H1 (cell line): Measurements from ENCODE around the gene PROP1.

ENCODE experiments used
- CTCF ChIP-seq, 3 experiments: IDR thresholded peaks; 1 replicate in 2 of 3; 2 replicates in 1 of 3; pipeline versions ENCODE4 v1.5.1 to v1.6.1; 2011; ENCODE audit warnings: low read length in 3 of 3, mild to moderate bottlenecking in 3 of 3, inconsistent platforms in 2 of 3, low read depth in 1 of 3, moderate library complexity in 1 of 3; ENCODE audit not compliant: insufficient read depth in 1 of 3; ENCODE audit errors: control extremely low read depth in 1 of 3
- EZH2 ChIP-seq: fragments of 200-600 bp; sonication (generic); IDR thresholded peaks from 2 replicates; pipeline ENCODE4 v1.7.1; 2012; ENCODE audit warnings: low read depth, mild to moderate bottlenecking, moderate library complexity, low read length, inconsistent platforms; ENCODE audit not compliant: severe bottlenecking
- JUND ChIP-seq: IDR thresholded peaks from 2 replicates; pipeline ENCODE4 v1.6.1; 2011; ENCODE audit warnings: mild to moderate bottlenecking, improper control_type of control experiment, low read length
- POLR2A ChIP-seq, 2 experiments: IDR thresholded peaks; 1 replicate in 1 of 2; 2 replicates in 1 of 2; pipeline ENCODE4 v1.6.1; 2011; ENCODE audit warnings: low read depth in 2 of 2, low read length in 2 of 2, mild to moderate bottlenecking in 2 of 2; ENCODE audit errors: control extremely low read depth in 1 of 2
- USF2 ChIP-seq: IDR thresholded peaks from 2 replicates; pipeline ENCODE4 v1.6.1; 2011; ENCODE audit warnings: low read length, improper control_type of control experiment

GRCh38 chr5:177988989-177989625 is 6.9 kb downstream of the PROP1 start:
- no peak for TF ChIP-seq USF2
- no peak for TF ChIP-seq POLR2A (IDR thresholded peaks at IDR 0.05; ENCODE audit: control extremely low read depth in 1 of 2, low read depth in 2 of 2, low read length in 2 of 2)
- no peak for TF ChIP-seq CTCF (IDR thresholded peaks at IDR 0.05; ENCODE audit: control extremely low read depth in 1 of 3, insufficient read depth in 1 of 3, low read depth in 1 of 3, low read length in 3 of 3)
- TF ChIP-seq EZH2, result no peak
- TF ChIP-seq JUND, result no peak
